ENCODE data around the gene IL6.

The IL6 gene

GRCh38 chr7:22726345-22726906 lies 574 bp upstream of the IL6 start:
- peak in 1 of 2 donors; percentile 22 for DNase-seq (ENCODE audit: extremely low read depth in 1 of 2, low read depth in 1 of 2)

GRCh38 chr7:22727714-22728035 lies 675 bp downstream of the IL6 start:
- no peak for DNase-seq (ENCODE audit: extremely low read depth in 1 of 2, low read depth in 1 of 2)

GRCh38 chr7:22728401-22729029 lies 1.5 kb downstream of the IL6 start:
- no peak for DNase-seq (ENCODE audit: extremely low read depth in 1 of 2, low read depth in 1 of 2)

- no peak for DNase-seq (ENCODE audit: extremely low read depth in 1 of 2, low read depth in 1 of 2)
Measured at GRCh38 chr7:22729180-22729825, 2.3 kb downstream of the IL6 start.

- DNase-seq (ENCODE audit: extremely low read depth in 1 of 2, low read depth in 1 of 2) = no peak
Measured at GRCh38 chr7:22730066-22730710, 3.2 kb downstream of the IL6 start.

GRCh38 chr7:22730921-22731654 lies 4.1 kb downstream of the IL6 start:
- no peak for DNase-seq (ENCODE audit: extremely low read depth in 1 of 2, low read depth in 1 of 2)

GRCh38 chr7:22731766-22732165 lies 4.8 kb downstream of the IL6 start:
- no peak for DNase-seq (ENCODE audit: extremely low read depth in 1 of 2, low read depth in 1 of 2)

GRCh38 chr7:22732556-22733126 lies 5.6 kb downstream of the IL6 start:
- no peak for DNase-seq (ENCODE audit: extremely low read depth in 1 of 2, low read depth in 1 of 2)

- DNase-seq (ENCODE audit: extremely low read depth in 1 of 2, low read depth in 1 of 2) = no peak
Measured at GRCh38 chr7:22733761-22734160, 6.8 kb downstream of the IL6 start.

- DNase-seq (ENCODE audit: extremely low read depth in 1 of 2, low read depth in 1 of 2) = no peak
Measured at GRCh38 chr7:22743014-22743413, 16.0 kb downstream of the IL6 start.

- DNase-seq (ENCODE audit: extremely low read depth in 1 of 2, low read depth in 1 of 2) = no peak
Measured at GRCh38 chr7:22751341-22751740, 24.3 kb downstream of the IL6 start.

GRCh38 chr7:22757338-22757994 lies 30.5 kb downstream of the IL6 start:
- DNase-seq (ENCODE audit: extremely low read depth in 1 of 2, low read depth in 1 of 2) = no peak

GRCh38 chr7:22758576-22758975 lies 31.6 kb downstream of the IL6 start:
- no peak for DNase-seq (ENCODE audit: extremely low read depth in 1 of 2, low read depth in 1 of 2)

GRCh38 chr7:22759721-22760120 lies 32.7 kb downstream of the IL6 start:
- no peak for DNase-seq (ENCODE audit: extremely low read depth in 1 of 2, low read depth in 1 of 2)

- no peak for DNase-seq (ENCODE audit: extremely low read depth in 1 of 2, low read depth in 1 of 2)
Measured at GRCh38 chr7:22762866-22763265, 35.9 kb downstream of the IL6 start.

GRCh38 chr7:22765609-22766008 lies 38.6 kb downstream of the IL6 start:
- no peak for DNase-seq (ENCODE audit: extremely low read depth in 1 of 2, low read depth in 1 of 2)

GRCh38 chr7:22771194-22771871 lies 44.3 kb downstream of the IL6 start:
- no peak for DNase-seq (ENCODE audit: extremely low read depth in 1 of 2, low read depth in 1 of 2)

- DNase-seq (ENCODE audit: extremely low read depth in 1 of 2, low read depth in 1 of 2) = no peak
Measured at GRCh38 chr7:22771872-22772228, 44.9 kb downstream of the IL6 start.

GRCh38 chr7:22772885-22773284 lies 45.9 kb downstream of the IL6 start:
- no peak for DNase-seq (ENCODE audit: extremely low read depth in 1 of 2, low read depth in 1 of 2)

- DNase-seq (ENCODE audit: extremely low read depth in 1 of 2, low read depth in 1 of 2) = no peak
Measured at GRCh38 chr7:22776964-22777363, 50.0 kb downstream of the IL6 start.

Measured in stimulated activated CD8-positive, alpha-beta memory T cell treated with anti-CD3 and anti-CD28 coated beads, Interleukin-7, amount 100 ng/mL, for 48 hours (primary cell).